ENCODE results near the gene COQ8A.
A peak's percentile ranks its signal among the peaks of the same experiment; 100 is the strongest.

The COQ8A gene

GRCh38 chr1:226973371-226973897 is 33.3 kb downstream of the COQ8A start:
- DNase-seq (ENCODE audit: low read depth, low spot score), result peak; percentile 87

- DNase-seq (ENCODE audit: low read depth, low spot score), result peak; percentile 83
These were observed 33.9 kb downstream of the COQ8A start for GRCh38 chr1:226973898-226974543.

GRCh38 chr1:226974544-226975258 is 34.6 kb downstream of the COQ8A start:
- no peak for DNase-seq (ENCODE audit: low read depth, low spot score)

GRCh38 chr1:226975259-226976250 is 35.5 kb downstream of the COQ8A start:
- peak; percentile 36 for DNase-seq (ENCODE audit: low read depth, low spot score)

- no peak for DNase-seq (ENCODE audit: low read depth, low spot score)
These were observed 36.3 kb downstream of the COQ8A start for GRCh38 chr1:226976276-226976977.

- DNase-seq (ENCODE audit: low read depth, low spot score), result no peak
These were observed 37.0 kb downstream of the COQ8A start for GRCh38 chr1:226976978-226977642.

GRCh38 chr1:226977643-226978431 is 37.7 kb downstream of the COQ8A start:
- no peak for DNase-seq (ENCODE audit: low read depth, low spot score)

GRCh38 chr1:226978432-226979114 is 38.5 kb downstream of the COQ8A start:
- no peak for DNase-seq (ENCODE audit: low read depth, low spot score)

GRCh38 chr1:226979115-226979516 is 39.0 kb downstream of the COQ8A start:
- DNase-seq (ENCODE audit: low read depth, low spot score), result no peak

- DNase-seq (ENCODE audit: low read depth, low spot score), result no peak
These were observed 39.5 kb downstream of the COQ8A start for GRCh38 chr1:226979517-226980121.

GRCh38 chr1:226980122-226980560 is 40.0 kb downstream of the COQ8A start:
- no peak for DNase-seq (ENCODE audit: low read depth, low spot score)

- DNase-seq (ENCODE audit: low read depth, low spot score), result no peak
These were observed 40.7 kb downstream of the COQ8A start for GRCh38 chr1:226980565-226981385.

GRCh38 chr1:226981386-226981817 is 41.3 kb downstream of the COQ8A start:
- DNase-seq (ENCODE audit: low read depth, low spot score), result no peak

- DNase-seq (ENCODE audit: low read depth, low spot score), result no peak
These were observed 41.7 kb downstream of the COQ8A start for GRCh38 chr1:226981838-226982237.

- DNase-seq (ENCODE audit: low read depth, low spot score), result no peak
These were observed 42.5 kb downstream of the COQ8A start for GRCh38 chr1:226982451-226983177.

- DNase-seq (ENCODE audit: low read depth, low spot score), result no peak
These were observed 43.3 kb downstream of the COQ8A start for GRCh38 chr1:226983247-226983991.
